CD4-positive, alpha-beta T cell treated with Interleukin-10 for 1 hour (primary cell): ENCODE measurements around the gene CATSPER3.

Experiments used
- DNase-seq: peaks from one replicate; pipeline ENCODE4 v3.0.0-alpha.2; 2020

The CATSPER3 gene

DNA sequence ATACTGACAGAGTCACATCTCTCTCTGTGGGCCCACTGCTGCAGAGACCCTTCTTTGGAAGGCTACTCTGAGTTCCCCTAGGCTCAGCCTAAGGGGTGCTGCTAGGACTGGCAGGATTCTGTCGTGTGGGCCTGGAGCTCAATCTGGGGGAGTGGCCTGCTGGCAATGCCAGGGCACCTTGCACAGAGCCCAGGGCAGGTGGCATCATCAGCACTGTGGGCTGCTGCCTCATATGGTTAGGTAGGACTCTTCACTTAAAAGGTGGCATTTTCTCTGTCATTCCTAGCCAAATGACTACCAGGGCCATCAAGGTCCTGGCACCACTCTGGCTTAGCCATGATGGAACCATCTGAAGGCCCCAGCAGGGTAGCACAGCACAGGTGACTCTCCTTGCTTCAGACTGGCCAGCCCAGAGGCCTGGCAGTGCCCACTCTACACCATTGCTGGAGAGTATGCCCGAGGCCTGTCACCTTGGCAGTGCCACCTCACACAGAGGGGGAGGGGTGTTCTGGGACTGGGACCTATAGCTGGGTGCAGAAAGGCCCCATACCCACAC, 44.4 kb downstream of the CATSPER3 start:
- no peak for DNase-seq

DNA sequence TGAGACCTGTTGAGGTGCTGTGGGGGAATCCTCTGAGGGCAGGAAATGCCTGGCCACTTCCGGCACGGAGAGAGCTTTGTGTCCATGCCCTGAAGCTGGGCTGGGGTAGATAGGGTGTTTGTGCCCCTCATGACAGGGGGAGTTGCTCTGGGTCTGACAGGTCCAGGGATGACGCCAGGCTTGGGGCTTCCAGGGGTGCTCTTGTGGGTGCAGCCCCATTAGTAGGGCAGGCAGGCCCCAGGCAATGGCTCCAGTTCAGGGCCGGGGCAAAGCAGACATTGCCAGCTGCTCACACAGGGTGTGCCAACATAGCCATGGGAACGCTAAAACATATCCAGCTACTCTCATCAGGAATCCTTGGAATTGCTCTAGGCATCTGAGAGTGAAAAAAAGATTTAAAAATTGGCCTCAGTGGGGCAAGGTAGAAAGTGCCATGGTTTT, 45.3 kb downstream of the CATSPER3 start:
- no peak for DNase-seq

DNA sequence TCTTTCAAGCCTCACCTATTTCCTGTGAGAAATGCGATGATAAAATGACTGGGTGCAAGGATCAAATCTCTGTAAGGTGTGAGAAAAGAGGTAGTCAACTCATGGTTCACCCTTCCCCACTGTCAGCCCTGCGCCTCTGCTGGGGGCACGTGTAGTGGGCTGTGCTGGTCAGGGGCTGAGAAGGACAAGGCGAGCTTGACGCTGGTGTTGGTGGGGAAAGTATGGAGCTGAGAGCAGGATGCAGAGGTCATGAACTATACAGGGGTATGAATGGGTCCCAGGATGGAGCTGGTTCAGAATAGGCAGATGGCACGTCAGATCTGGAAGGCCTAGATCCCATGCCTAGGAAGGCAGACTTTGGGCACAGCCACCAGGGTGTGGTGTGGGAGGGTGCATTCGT, 45.7 kb downstream of the CATSPER3 start:
- no peak for DNase-seq

GRCh38 chr5:135013947-135014570, 46.4 kb downstream of the CATSPER3 start:
- no peak for DNase-seq

GRCh38 chr5:135015942-135016341, 48.2 kb downstream of the CATSPER3 start:
- no peak for DNase-seq

GRCh38 chr5:135016861-135017290, 49.2 kb downstream of the CATSPER3 start:
- no peak for DNase-seq

DNA sequence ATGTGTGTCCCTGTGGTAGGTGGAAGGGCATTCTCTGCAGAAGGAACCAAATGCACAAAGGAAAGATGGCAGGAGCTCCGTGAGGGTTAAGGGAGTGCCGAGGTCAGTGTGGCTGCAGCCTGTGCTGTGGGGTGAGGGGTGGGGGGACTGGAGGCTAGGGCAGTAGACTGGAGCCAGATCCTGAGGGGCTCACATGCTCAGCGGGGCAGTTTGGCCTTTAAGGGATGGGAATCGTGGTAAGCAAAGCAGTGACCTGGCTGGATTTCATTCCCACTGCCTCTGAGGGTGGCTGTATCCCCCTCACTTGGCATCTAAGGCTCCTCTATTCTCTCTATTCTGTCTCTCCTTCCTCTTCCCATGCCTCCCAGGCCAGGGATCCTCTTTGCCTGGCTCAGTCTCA, 50.8 kb downstream of the CATSPER3 start:
- no peak for DNase-seq

- DNase-seq, result no peak
Measured at GRCh38 chr5:135019314-135019713, 51.6 kb downstream of the CATSPER3 start.

DNA sequence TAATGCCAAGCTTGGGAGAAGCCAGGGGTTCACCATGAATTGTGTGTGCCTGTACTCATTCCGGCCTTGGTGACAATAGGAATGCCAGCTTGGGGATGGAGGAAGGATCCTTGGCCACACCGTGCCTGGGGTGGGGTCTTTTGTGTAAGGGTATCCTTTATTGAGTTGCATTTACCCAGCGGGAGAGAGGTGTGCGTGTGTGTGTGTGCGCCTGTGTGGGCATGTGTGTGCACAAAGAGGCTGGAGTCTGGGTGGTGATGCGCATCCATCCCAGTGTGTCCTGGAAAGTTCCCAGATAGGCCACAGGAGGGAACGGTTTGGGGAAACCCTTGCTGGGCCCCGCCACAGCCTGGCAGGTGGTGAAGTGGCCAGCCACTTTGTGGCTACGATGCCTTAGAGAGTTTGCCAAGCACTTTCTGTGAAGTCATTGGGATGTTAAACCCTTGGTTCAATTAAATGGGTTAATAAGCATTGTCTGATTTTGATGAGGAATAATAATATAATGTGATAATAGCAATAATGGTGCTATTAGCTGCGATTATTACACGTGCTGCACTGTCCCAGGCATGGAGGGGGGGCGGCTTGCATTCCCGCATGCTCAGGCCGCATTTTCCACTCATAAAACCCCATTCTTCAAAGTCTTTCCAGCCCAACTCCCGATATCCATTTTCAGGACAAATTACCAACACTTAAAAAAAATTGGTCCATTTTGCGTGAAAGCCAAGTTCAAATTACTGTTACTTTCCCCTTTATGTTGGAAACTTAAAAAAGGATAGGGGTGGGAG, 52.6 kb downstream of the CATSPER3 start:
- DNase-seq, result no peak

GRCh38 chr5:135024956-135025729, 57.4 kb downstream of the CATSPER3 start:
- DNase-seq, result no peak

DNA sequence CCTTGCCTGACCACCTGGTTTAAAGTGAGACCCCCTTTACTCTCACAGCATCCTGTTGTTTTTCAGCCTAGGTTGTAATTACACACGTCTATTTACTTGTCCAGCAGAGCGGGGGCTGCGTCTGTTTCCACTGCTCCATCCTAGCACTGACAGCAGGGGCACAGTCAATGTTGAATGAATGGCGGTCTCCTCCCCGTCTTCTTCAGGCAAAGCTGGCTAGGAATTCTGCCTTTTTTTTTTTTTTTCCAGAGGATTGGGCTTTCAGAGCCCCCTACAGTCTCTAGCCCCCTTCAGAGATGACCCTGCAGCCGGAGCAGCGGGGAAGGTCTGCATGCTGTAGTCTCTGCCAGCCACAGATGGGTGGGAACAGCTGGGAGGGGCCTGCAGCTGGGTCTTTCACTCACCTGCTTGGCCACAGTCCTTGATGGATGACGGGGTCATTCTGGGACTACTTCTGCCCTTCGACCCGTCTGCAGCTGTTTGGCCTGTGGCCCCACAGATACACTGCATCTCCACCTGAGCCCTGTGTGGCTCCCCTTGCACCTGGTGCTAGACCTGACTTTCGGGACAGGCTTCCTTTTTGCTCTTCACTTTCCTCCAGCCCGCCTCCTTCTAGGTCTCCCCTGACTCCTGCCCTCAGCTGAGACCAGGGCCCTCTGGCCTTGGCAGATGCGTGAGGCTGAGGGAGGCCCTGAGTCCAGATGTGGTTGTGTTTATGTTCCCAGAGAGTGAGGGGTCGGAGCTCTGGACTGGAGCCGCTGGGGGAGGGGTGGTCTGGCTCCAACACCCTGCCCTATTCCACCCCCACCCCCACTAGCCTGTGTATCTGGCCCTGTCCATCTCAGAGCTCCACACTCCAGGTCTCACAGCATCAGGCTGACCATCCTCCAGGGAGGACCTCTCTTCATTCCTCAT, 58.3 kb downstream of the CATSPER3 start:
- no peak for DNase-seq

DNA sequence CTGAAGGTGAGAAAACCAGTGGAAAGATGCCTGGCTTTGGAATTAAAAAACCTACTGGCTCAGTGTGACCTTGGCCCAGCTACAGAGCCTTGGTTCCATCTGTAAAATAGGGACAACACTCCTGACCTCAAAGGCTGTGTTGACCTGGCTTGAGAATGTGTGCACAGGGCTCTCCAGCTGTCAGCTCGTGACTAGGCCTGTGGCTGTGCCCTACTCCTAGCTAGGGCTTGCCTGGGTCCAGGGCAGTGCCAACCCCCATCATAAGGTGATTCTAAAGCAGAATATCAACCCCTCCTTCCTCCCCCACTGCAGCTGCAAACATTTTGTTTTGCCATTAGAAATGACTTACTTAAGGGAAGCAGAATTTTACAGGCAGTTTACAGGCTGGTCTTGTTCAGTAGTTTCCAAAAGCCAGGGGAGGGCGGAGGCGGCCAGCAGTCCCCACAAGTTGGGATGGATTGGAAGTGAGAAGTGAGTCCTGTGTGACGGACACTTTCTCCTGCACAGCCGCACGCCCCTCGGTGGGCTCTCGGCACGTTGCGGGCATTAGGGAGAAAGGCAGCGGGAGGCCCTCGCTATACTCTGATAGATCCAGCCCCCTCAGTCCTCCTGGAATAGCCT, 59.0 kb downstream of the CATSPER3 start:
- no peak for DNase-seq

- no peak for DNase-seq
Measured at GRCh38 chr5:135027266-135027696, 59.6 kb downstream of the CATSPER3 start.

DNA sequence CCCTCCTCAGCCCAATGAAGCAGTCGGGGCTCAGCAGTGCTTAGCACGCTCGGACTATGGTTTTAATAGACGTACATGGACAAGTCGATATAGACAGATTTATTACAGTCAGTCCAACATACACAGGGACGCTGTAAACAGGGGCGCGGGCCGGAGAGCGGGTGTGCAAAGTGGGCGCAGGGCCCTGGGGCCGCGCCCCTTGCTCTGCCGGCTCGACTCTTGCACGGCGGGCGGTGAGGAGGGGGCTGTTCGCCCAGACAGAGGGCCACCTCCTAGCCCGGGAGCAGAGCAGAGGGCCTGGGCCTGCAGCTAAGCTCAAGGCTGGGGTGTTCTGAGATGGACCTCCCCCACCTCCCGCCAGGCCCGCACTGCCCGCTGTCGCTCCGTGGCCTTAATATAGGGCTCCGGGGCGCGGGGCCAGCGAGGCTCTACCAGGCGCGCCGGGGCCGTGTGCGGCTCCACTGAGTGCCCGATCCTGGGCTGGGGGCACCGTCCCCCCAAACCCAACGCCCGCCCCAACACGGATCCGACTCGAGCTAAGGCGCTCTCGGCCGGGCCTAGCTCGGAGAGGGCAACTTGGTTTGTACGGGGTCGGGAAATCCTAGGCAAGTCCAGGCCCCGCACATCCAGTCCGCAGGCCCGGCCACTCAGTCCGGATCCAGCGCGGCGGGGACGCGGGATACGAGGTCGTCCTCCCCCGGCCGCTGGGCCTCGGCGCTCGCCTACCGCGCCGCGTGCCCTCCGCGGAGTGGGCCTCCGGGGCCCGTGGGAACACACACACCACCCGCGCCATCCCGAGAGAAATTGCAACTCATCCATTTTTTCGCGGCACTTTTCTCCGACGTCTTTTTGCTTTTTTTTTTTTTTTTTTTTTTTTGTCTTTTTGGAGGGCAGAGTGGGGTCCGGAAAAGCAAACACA, 60.2 kb downstream of the CATSPER3 start:
- no peak for DNase-seq

DNA sequence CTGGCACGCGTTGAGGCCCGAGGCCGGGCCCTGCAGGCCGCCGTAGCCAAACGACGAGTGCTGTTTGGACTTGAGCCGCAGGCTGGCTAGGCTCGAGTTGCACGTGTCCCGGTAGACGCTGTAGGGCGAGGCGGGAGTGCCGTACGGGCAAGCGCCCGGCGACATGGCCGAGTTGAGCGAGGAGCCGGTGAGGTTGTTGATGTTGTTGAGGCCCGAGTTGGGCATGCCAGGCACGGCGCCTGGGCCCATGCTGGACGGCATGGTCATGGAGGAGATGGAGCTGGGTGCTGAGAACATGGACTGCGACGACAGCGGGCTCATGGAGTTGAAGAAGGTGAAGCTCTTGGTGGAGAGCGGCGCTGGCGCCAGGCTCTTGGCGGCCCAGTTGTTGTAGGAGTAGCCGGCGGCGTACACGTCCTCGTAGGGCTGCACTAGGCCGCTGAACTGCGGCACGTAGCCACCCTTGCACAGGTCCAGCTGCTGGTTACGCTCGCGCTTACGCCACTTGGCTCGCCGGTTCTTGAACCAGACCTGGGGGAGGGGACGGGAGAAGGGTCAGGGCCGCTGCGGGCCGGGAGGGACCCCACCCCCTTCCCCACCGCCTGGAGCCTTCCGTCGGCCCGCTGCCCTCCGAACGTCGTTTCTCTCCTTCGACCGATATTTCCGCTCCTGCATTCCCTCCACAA, 61.2 kb downstream of the CATSPER3 start:
- no peak for DNase-seq

DNA sequence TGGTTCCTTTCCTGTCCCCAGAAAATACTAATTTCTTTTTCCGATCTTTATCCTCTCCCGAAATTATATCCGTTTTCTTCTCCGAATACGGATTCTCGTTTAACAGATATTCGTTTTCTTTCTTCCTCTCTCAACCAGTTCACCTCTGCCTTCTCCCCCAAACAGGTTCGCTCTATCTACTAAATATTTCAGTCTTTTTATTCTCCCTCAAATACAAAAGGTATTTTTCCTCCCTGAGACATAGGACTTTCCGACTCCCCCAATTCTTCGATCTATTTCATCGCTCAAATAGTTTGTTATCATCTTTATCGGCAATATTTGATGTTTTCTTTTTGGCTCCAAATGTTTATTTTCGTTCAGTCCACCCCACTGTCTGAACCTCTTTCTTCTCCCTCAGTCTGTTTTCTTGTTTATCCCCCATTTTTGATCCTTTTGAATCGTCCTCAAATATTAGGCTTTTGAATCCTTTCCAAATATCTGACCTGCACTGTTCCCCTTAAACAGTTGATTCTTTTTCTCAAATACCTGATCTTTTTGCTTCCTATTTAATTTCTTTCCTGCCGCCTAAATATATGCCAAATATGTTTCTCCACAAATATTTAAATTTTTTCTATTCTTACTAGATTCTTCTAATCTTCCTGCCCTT, 61.9 kb downstream of the CATSPER3 start:
- no peak for DNase-seq

DNA sequence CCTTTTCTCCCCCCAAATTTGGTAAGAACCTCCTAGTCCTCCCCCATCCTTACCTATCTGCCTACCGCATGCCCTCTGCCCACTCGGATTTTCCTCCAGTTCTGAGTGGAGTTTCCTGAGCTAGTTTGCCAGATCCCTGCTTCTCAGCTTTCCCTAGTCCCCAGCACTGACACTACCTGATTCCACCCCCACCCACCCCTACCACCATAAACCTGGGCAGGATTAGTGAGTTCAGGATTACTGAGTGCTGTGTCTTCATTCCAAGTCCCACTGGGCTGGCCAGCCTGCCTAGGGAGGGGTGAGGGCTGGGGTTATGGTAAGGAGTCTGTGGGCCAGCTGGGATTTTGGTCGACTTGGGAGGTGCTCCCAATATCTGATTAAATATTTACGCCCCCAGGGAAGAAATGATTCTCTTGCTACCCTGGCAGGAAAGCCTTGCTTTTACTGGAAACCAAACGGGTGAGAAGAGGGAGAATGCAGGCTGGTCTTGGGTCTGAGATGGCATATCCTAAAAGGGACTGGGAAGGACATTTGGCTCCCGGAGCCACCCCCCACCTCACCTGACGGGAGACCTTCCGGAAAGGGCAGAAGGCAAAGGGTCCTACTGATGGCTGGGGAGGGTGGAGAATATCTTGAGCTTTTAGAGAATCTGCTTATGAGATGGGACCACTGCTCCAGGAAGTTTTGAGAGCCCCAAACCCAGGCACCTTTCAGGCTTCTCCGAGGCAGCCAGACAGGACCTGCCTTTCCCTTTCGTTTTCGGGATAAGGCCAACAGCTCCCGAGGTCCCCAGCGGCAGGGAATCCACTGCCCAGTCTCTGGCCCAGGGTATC, 62.6 kb downstream of the CATSPER3 start:
- no peak for DNase-seq
